H1 (cell line): ENCODE measurements around the gene PLLP. TPM values are rescaled to one million over a fixed set of nuclear protein-coding genes. Genes with fewer than 3 reads are reported as not detected.

ENCODE experiments used
- CTCF ChIA-PET: fragments of 300-600 bp; sonication (Branson Sonifier 250); formaldehyde crosslinking; loops from one replicate; lab custom pipeline; 2021; ENCODE audit not compliant: partially characterized antibody; lab: Charles Lee
- POLR2A ChIA-PET: fragments of 300-600 bp; sonication (Branson Sonifier 250); formaldehyde crosslinking; loops from one replicate; lab custom pipeline; 2021; ENCODE audit warnings: inconsistent platforms; ENCODE audit not compliant: partially characterized antibody; lab: Charles Lee
- DNase-seq, 2 experiments: peaks; one replicate each; pipeline versions ENCODE4 v3.0.0 to v3.0.0-alpha.2; 2010 to 2022; ENCODE audit warnings: low spot score in 2 of 2, low read depth in 1 of 2, mixed read lengths in 1 of 2
- FAIRE-seq: peaks from 2 replicates; lab custom pipeline; 2011; peaks lifted over from hg19 to GRCh38; lab: Jason Lieb, UNC
- H2AFZ ChIP-seq: 2 replicates; pipeline ENCODE4 v1.8.1; 2012; ENCODE audit warnings: low read length, inconsistent platforms
- H2AK5ac ChIP-seq: 2 replicates; pipeline ENCODE4 v1.6.1; 2013; ENCODE audit warnings: low read depth, low read length
- H2BK120ac ChIP-seq: replicated peaks from 2 replicates; pipeline ENCODE3; 2013; ENCODE audit warnings: low read depth, low read length, inconsistent platforms
- H2BK12ac ChIP-seq: 2 replicates; pipeline ENCODE4 v1.6.1; 2013; ENCODE audit warnings: low read depth, low read length
- H2BK15ac ChIP-seq: 2 replicates; pipeline ENCODE4 v1.6.1; 2013; ENCODE audit warnings: low read length
- H2BK20ac ChIP-seq: 2 replicates; pipeline ENCODE4 v1.6.1; 2013; ENCODE audit warnings: low read length
- H2BK5ac ChIP-seq: 2 replicates; pipeline ENCODE4 v1.6.1; 2013; ENCODE audit warnings: low read depth, low read length
- H3K14ac ChIP-seq: 2 replicates; pipeline ENCODE4 v1.6.1; 2013; ENCODE audit warnings: inconsistent platforms; ENCODE audit not compliant: insufficient read length
- H3K18ac ChIP-seq: 2 replicates; pipeline ENCODE4 v1.6.1; 2013; ENCODE audit warnings: low read length; ENCODE audit errors: extremely low read depth
- H3K23ac ChIP-seq: 2 replicates; pipeline ENCODE4 v1.6.1; 2013; ENCODE audit warnings: inconsistent platforms; ENCODE audit not compliant: insufficient read length
- H3K23me2 ChIP-seq: 2 replicates; pipeline ENCODE4 v1.6.1; 2013; ENCODE audit warnings: low read depth, low read length
- H3K27ac ChIP-seq: 2 replicates; pipeline ENCODE4 v1.6.1; 2011; ENCODE audit warnings: low read depth, low read length, inconsistent platforms
- H3K27me3 ChIP-seq, 4 experiments: replicated peaks in 1 of 4; 1 replicate in 1 of 4; 2 replicates in 3 of 4; pipeline versions ENCODE4 v1.6.1 to v1.8.1; 2011 to 2013; ENCODE audit warnings: low read length in 3 of 4, mild to moderate bottlenecking in 3 of 4, inconsistent platforms in 2 of 4, mixed read lengths in 2 of 4, moderate library complexity in 1 of 4; ENCODE audit not compliant: control insufficient read depth in 3 of 4, insufficient read depth in 3 of 4; ENCODE audit errors: extremely low read depth in 1 of 4
- H3K36me3 ChIP-seq, 4 experiments: 2 replicates each; pipeline versions ENCODE4 v1.6.1 to v1.8.1; 2011 to 2013; ENCODE audit warnings: mild to moderate bottlenecking in 4 of 4, low read length in 3 of 4, moderate library complexity in 2 of 4, control low read depth in 1 of 4, inconsistent platforms in 1 of 4; ENCODE audit not compliant: insufficient read depth in 4 of 4, control insufficient read depth in 2 of 4
- H3K4ac ChIP-seq: replicated peaks from 2 replicates; pipeline ENCODE3; 2013; ENCODE audit warnings: low read length, low read depth, mixed read lengths, inconsistent platforms; ENCODE audit not compliant: insufficient read length
- H3K4me1 ChIP-seq, 4 experiments: replicated peaks in 1 of 4; 1 replicate in 1 of 4; 2 replicates in 3 of 4; pipeline versions ENCODE4 v1.6.1 to v1.8.1; 2011 to 2013; ENCODE audit warnings: low read length in 3 of 4, inconsistent platforms in 2 of 4, mixed read lengths in 1 of 4; ENCODE audit not compliant: insufficient read depth in 4 of 4, control insufficient read depth in 3 of 4
- H3K4me2 ChIP-seq, 2 experiments: 2 replicates each; pipeline versions ENCODE4 v1.6.1 to v1.8.1; 2011 to 2013; ENCODE audit warnings: low read depth in 2 of 2, low read length in 2 of 2, control low read depth in 1 of 2, inconsistent platforms in 1 of 2, mild to moderate bottlenecking in 1 of 2; ENCODE audit not compliant: insufficient read depth in 1 of 2
- H3K4me3 ChIP-seq, 4 experiments: fragments of 200-600, 300-600 bp in 1 of 4; sonication (generic), shearing (Covaris generic), sonication (Bioruptor Twin) in 1 of 4; 2 replicates each; pipeline versions ENCODE4 v1.5.1 to v1.8.1; 2011 to 2016; ENCODE audit warnings: low read length in 4 of 4, low read depth in 3 of 4, control low read depth in 2 of 4, inconsistent platforms in 2 of 4, mild to moderate bottlenecking in 2 of 4, mixed read lengths in 1 of 4, moderate library complexity in 1 of 4; ENCODE audit not compliant: insufficient read depth in 2 of 4; ENCODE audit errors: extremely low read depth in 1 of 4
- H3K56ac ChIP-seq: replicated peaks from 2 replicates; pipeline ENCODE3; 2013; ENCODE audit warnings: low read depth, mild to moderate bottlenecking, mixed read lengths, low read length, inconsistent platforms; ENCODE audit not compliant: insufficient read length
- H3K79me1 ChIP-seq: 2 replicates; pipeline ENCODE4 v1.6.1; 2013; ENCODE audit warnings: low read depth, low read length, control low read depth
- H3K79me2 ChIP-seq, 2 experiments: 2 replicates each; pipeline versions ENCODE4 v1.6.1 to v1.8.1; 2012 to 2013; ENCODE audit warnings: low read length in 2 of 2, mild to moderate bottlenecking in 2 of 2, inconsistent platforms in 1 of 2; ENCODE audit not compliant: insufficient read depth in 2 of 2, control insufficient read depth in 1 of 2
- H3K9ac ChIP-seq, 4 experiments: replicated peaks in 1 of 4; 1 replicate in 1 of 4; 2 replicates in 3 of 4; pipeline versions ENCODE4 v1.6.1 to v1.8.1; 2011 to 2013; ENCODE audit warnings: low read depth in 3 of 4, low read length in 3 of 4, control low read depth in 2 of 4, mild to moderate bottlenecking in 2 of 4, moderate library complexity in 2 of 4, inconsistent platforms in 1 of 4; ENCODE audit errors: extremely low read depth in 1 of 4
- H3K9me3 ChIP-seq, 2 experiments: 2 replicates each; pipeline versions ENCODE4 v1.6.1 to v1.8.1; 2012 to 2013; ENCODE audit warnings: mild to moderate bottlenecking in 2 of 2, moderate library complexity in 2 of 2, control low read depth in 1 of 2, inconsistent platforms in 1 of 2, low read depth in 1 of 2, low read length in 1 of 2, mixed read lengths in 1 of 2; ENCODE audit not compliant: insufficient read depth in 2 of 2
- H4K20me1 ChIP-seq, 2 experiments: replicated peaks in 1 of 2; 2 replicates each; pipeline versions ENCODE3 to v1.8.1; 2011 to 2013; ENCODE audit warnings: inconsistent platforms in 2 of 2, low read length in 2 of 2, mild to moderate bottlenecking in 1 of 2; ENCODE audit not compliant: insufficient read depth in 2 of 2, control insufficient read depth in 1 of 2
- H4K5ac ChIP-seq: 2 replicates; pipeline ENCODE4 v1.6.1; 2013; ENCODE audit warnings: low read length, low read depth, mixed read lengths, inconsistent platforms; ENCODE audit not compliant: insufficient read length
- H4K8ac ChIP-seq: 2 replicates; pipeline ENCODE4 v1.8.0; 2013; ENCODE audit warnings: mild to moderate bottlenecking, moderate library complexity, low read length, inconsistent platforms; ENCODE audit not compliant: insufficient read depth; ENCODE audit errors: extremely low read depth
- H4K91ac ChIP-seq: replicated peaks from 2 replicates; pipeline ENCODE3; 2013; ENCODE audit warnings: low read length, mixed read lengths, inconsistent platforms; ENCODE audit not compliant: insufficient read length
- BACH1 ChIP-seq: IDR thresholded peaks from 2 replicates; pipeline ENCODE4 v1.6.1; 2012; ENCODE audit warnings: low read length, improper control_type of control experiment
- CREB1 ChIP-seq: IDR thresholded peaks from 2 replicates; pipeline ENCODE4 v1.6.1; 2012; ENCODE audit warnings: inconsistent platforms
- EGR1 ChIP-seq: IDR thresholded peaks from 2 replicates; pipeline ENCODE4 v1.6.1; 2011; ENCODE audit warnings: low read depth, low read length, borderline replicate concordance
- GABPA ChIP-seq: IDR thresholded peaks from 2 replicates; pipeline ENCODE4 v1.6.1; 2011; ENCODE audit warnings: mild to moderate bottlenecking, low read length, moderate library complexity, borderline replicate concordance; ENCODE audit not compliant: insufficient read depth
- GTF2F1 ChIP-seq: IDR thresholded peaks from 2 replicates; pipeline ENCODE4 v1.6.1; 2012; ENCODE audit warnings: low read depth, low read length, improper control_type of control experiment, borderline replicate concordance
- KDM4A ChIP-seq: IDR thresholded peaks from one replicate; pipeline ENCODE4 v1.7.1; 2012; ENCODE audit warnings: low read depth, mild to moderate bottlenecking, moderate library complexity, low read length, inconsistent platforms; ENCODE audit not compliant: severe bottlenecking
- KDM5A ChIP-seq: fragments of 200-600 bp; IDR thresholded peaks from 2 replicates; pipeline ENCODE4 v1.7.1; 2012; ENCODE audit warnings: mild to moderate bottlenecking, low read length, inconsistent platforms, mixed read lengths
- POLR2AphosphoS5 ChIP-seq: IDR thresholded peaks from 2 replicates; pipeline ENCODE4 v1.6.1; 2011; ENCODE audit warnings: low read depth, low read length
- POU5F1 ChIP-seq: IDR thresholded peaks from 2 replicates; pipeline ENCODE4 v1.6.1; 2011; ENCODE audit warnings: low read depth, mild to moderate bottlenecking, low read length, moderate library complexity
- RFX5 ChIP-seq: IDR thresholded peaks from 2 replicates; pipeline ENCODE4 v1.6.1; 2011; ENCODE audit warnings: low read depth, low read length, improper control_type of control experiment, borderline replicate concordance
- SIRT6 ChIP-seq: IDR thresholded peaks from one replicate; pipeline ENCODE4 v1.7.1; 2012; ENCODE audit warnings: low read length, inconsistent platforms
- SP2 ChIP-seq: IDR thresholded peaks from 2 replicates; pipeline ENCODE4 v1.6.1; 2012; ENCODE audit warnings: mild to moderate bottlenecking, low read length, inconsistent platforms
- TAF1 ChIP-seq: IDR thresholded peaks from 2 replicates; pipeline ENCODE4 v1.6.1; 2011; ENCODE audit warnings: mild to moderate bottlenecking, low read depth, low read length
- TCF12 ChIP-seq: IDR thresholded peaks from 2 replicates; pipeline ENCODE4 v1.6.1; 2011; ENCODE audit warnings: low read depth, mild to moderate bottlenecking, low read length
- WGBS, 2 experiments: shearing (Covaris generic) in 1 of 2; methylation state at CpG; one replicate each; pipeline versions ENCODE4 v1.1.6 to v1.1.7; 2013 to 2015; ENCODE audit warnings: low lambda C conversion rate in 2 of 2, mixed read lengths in 2 of 2, inconsistent platforms in 1 of 2, low coverage in 1 of 2, missing lambda C conversion rate in 1 of 2; ENCODE audit not compliant: insufficient replicate concordance in 2 of 2, insufficient coverage in 1 of 2, insufficient read length in 1 of 2; ENCODE audit errors: extremely low coverage in 1 of 2, missing lambda C conversion rate in 1 of 2; 5-methylcytosine and 5-hydroxymethylcytosine counted together
- polyA plus RNA-seq, 7 experiments: library from polyadenylated mRNA; depleted of rRNA in 3 of 7; stranded (reverse) in 5 of 7; unstranded in 2 of 7; fragments of >200 nt in 5 of 7; fragments of 200-250 nt in 2 of 7; gene quantifications; 1 replicate in 5 of 7; 2 replicates in 1 of 7; 4 replicates in 1 of 7; pipeline versions ENCODE4 v1.2.1 to v1.2.3, GENCODE V29; 2011 to 2013; ENCODE audit warnings: missing spikeins in 2 of 7, mixed read lengths in 2 of 7
- total RNA-seq: library from RNA; stranded (reverse); fragmentation: NEBNext Ultra II Directional; extraction: Animal tissue kit (Norgen Biotek cat#: 25700); gene quantifications from 2 replicates; pipeline ENCODE4 v1.2.1, GENCODE V29; 2021

Gene PLLP
- total and polyA plus RNA-seq, 2 of the 8 experiments (the other 6 are each of a cell fraction or from before 2014, with no cell fraction given): 2.9 to 10.6 TPM

DNA sequence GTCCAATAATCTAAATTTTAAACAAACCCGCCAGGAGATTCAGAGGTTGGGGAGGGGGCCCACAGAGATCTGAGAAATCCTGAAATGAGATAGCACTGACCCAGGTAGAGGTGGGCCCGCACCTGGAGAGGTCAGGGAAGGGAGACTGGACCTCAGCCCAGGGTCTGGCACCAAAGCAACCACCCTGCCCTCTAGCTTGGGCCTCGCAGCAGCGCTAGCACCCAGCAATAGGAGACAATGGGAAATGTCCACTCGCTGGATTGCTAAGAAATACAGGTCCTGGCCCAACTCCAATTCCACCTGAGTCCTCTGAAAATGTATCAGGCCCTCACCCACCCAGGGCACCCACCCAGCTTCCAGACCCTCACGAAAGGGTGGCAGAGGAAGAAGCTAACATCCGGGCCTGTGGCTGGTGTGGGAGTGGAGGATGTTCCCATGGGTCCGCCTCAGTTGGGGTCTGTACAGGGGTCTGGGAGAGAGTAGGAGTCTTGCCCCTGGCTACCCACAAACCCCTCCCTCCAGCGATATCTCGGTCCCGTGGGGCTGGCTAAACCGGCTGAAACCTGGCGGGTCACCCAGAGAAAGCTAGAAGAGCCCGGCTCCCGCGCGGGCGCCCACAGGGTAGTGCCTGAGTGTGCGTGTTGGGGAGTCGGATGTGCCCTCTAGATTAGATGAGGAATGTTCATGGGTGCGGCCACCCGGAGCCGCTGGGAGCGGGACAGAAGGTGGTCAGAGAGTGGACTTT, 1.1 kb downstream of the PLLP start:
- H2AFZ ChIP-seq: no peak overlapping the region
- H3K79me1 ChIP-seq: no peaks in the 10 kb centered on the region
- no peaks in the 10 kb centered on the region for H3K9me3 ChIP-seq
- no peak overlapping the region for H3K56ac ChIP-seq
- H3K79me2 ChIP-seq: no peaks in the 10 kb centered on the region
- ChIA-PET POLR2A (interaction anchor here (1.1 to 1.6 kb wide), 5 partner anchors 10 to 133 kb away, joined by 3 to 4 read pairs (median 4); no protein-coding TSS in a partner anchor), CTCF (interaction anchor here (0.9 kb wide), 1 partner anchor 112 kb away, joined by 3 read pairs; no protein-coding TSS in a partner anchor)
- H4K8ac ChIP-seq: no peak overlapping the region
- no peak overlapping the region for H2AK5ac ChIP-seq
- H3K4me1 ChIP-seq: peaks cover 0 to 8% (median 4%) of the 10 kb centered on the region in 4 experiments; a peak in 5 of 7 replicates
- H3K27me3 ChIP-seq: peaks cover 9 to 28% (median 24%) of the 10 kb centered on the region in 4 experiments; a peak in 6 of 7 replicates
- H3K14ac ChIP-seq: no peak overlapping the region
- H3K27ac ChIP-seq: no peak overlapping the region
- H3K23me2 ChIP-seq: peaks cover 6% of the 10 kb centered on the region
- no peaks in the 10 kb centered on the region for H4K20me1 ChIP-seq
- no peak overlapping the region for H4K5ac ChIP-seq
- no peak overlapping the region for H3K9ac ChIP-seq
- H4K91ac ChIP-seq: peak overlapping the region; percentile 73
- H2BK5ac ChIP-seq: no peak overlapping the region
- no peak overlapping the region for H2BK15ac ChIP-seq
- H3K36me3 ChIP-seq: no peaks in the 10 kb centered on the region; a peak in 2 of 8 replicates
- no peak overlapping the region; the same call in 1 of the 2 replicates for H2BK20ac ChIP-seq
- peak overlapping the region; percentile 76 to 93 (median 80) for H3K4me3 ChIP-seq
- H3K4ac ChIP-seq: no peak overlapping the region
- no peak overlapping the region for H2BK120ac ChIP-seq
- H3K23ac ChIP-seq: no peak overlapping the region
- H3K4me2 ChIP-seq: peak overlapping the region; percentile 65 to 98
- 51% methylated on average over 20 of the region's 24 CpGs; no CpG with 5 or more reads in 1 of the 2 experiments for WGBS, 2 experiments
- H3K18ac ChIP-seq: no peak overlapping the region
- no peak overlapping the region for H2BK12ac ChIP-seq
- DNase-seq (no peak), FAIRE-seq (no peak)
- TF ChIP-seq POLR2AphosphoS5 (no peak), CREB1 (no peak), EGR1 (no peak), BACH1 (no peak), RFX5 (no peak), GABPA (no peak), SIRT6 (no peak), GTF2F1 (no peak), KDM4A (no peak), TAF1 (no peak), KDM5A (no peak), POU5F1 (no peak), SP2 (no peak), TCF12 (no peak)
